NOMO-1 treated with DMSO at 0.1 percent for 48 hours (cell line): ENCODE data around the gene ITPKB.

Experiments used
- DNase-seq: peaks from one replicate; lab custom pipeline; 2025; ENCODE audit not compliant: unreplicated experiment; lab: John Stamatoyannopoulos, UW

The ITPKB gene

GRCh38 chr1:226706684-226707083 lies 32.4 kb downstream of the ITPKB start:
- no peak for DNase-seq

GRCh38 chr1:226704169-226704937 lies 34.7 kb downstream of the ITPKB start:
- DNase-seq: no peak

- DNase-seq: peak; percentile 43
These were observed 35.9 kb downstream of the ITPKB start for GRCh38 chr1:226702957-226703831.

- DNase-seq: no peak
These were observed 36.6 kb downstream of the ITPKB start for GRCh38 chr1:226702318-226702956.

GRCh38 chr1:226700861-226701260 lies 38.2 kb downstream of the ITPKB start:
- DNase-seq: no peak

GRCh38 chr1:226699166-226699565 lies 39.9 kb downstream of the ITPKB start:
- no peak for DNase-seq

GRCh38 chr1:226698659-226699058 lies 40.4 kb downstream of the ITPKB start:
- no peak for DNase-seq

- no peak for DNase-seq
These were observed 41.0 kb downstream of the ITPKB start for GRCh38 chr1:226697929-226698544.

GRCh38 chr1:226697151-226697928 lies 41.7 kb downstream of the ITPKB start:
- DNase-seq: no peak

GRCh38 chr1:226696547-226696946 lies 42.5 kb downstream of the ITPKB start:
- no peak for DNase-seq

GRCh38 chr1:226695335-226695900 lies 43.7 kb downstream of the ITPKB start:
- no peak for DNase-seq

GRCh38 chr1:226692823-226693222 lies 46.3 kb downstream of the ITPKB start:
- no peak for DNase-seq

- no peak for DNase-seq
These were observed 46.9 kb downstream of the ITPKB start for GRCh38 chr1:226692051-226692792.

- DNase-seq: no peak
These were observed 47.8 kb downstream of the ITPKB start for GRCh38 chr1:226691247-226691646.

GRCh38 chr1:226690460-226690982 lies 48.6 kb downstream of the ITPKB start:
- DNase-seq: no peak

GRCh38 chr1:226688808-226689207 lies 50.3 kb downstream of the ITPKB start:
- no peak for DNase-seq

- DNase-seq: no peak
These were observed 50.9 kb downstream of the ITPKB start for GRCh38 chr1:226688056-226688748.

- no peak for DNase-seq
These were observed 51.7 kb downstream of the ITPKB start for GRCh38 chr1:226687426-226687825.
